Measurements from ENCODE around the gene NXPH2.

DNA sequence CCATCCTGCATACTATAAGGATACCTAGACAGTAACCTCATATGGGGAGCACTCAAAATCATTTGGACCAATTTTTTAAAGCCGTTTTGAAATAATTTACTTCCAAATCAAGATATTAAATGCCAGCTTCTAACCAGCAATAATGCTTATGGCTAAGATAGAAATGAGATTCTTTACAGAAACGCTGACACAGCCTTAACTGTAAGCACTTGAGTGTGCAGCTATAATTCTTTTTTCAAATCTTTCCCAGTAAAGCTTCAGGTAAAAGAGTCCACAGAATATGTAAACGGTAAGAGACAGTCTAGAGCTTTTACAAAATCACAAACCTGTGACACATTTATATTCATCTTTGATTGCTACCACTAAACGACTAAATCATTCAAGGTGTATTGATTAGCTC lies 4.5 kb downstream of the NXPH2 start:
- TF ChIP-seq, protein P1, sequence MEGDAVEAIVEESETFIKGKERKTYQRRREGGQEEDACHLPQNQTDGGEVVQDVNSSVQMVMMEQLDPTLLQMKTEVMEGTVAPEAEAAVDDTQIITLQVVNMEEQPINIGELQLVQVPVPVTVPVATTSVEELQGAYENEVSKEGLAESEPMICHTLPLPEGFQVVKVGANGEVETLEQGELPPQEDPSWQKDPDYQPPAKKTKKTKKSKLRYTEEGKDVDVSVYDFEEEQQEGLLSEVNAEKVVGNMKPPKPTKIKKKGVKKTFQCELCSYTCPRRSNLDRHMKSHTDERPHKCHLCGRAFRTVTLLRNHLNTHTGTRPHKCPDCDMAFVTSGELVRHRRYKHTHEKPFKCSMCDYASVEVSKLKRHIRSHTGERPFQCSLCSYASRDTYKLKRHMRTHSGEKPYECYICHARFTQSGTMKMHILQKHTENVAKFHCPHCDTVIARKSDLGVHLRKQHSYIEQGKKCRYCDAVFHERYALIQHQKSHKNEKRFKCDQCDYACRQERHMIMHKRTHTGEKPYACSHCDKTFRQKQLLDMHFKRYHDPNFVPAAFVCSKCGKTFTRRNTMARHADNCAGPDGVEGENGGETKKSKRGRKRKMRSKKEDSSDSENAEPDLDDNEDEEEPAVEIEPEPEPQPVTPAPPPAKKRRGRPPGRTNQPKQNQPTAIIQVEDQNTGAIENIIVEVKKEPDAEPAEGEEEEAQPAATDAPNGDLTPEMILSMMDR (IDR thresholded peaks at IDR 0.05; ENCODE audit: extremely low read depth in 1 of 2, insufficient read depth in 1 of 2, low read depth in 1 of 2, low read length in 2 of 2), result no peak
- TF ChIP-seq POLR2A (IDR thresholded peaks at IDR 0.05; ENCODE audit: low read depth, low read length), result no peak
- TF ChIP-seq POLR2AphosphoS5 (IDR thresholded peaks at IDR 0.05; ENCODE audit: insufficient read depth, low read depth, low read length), result no peak

Data from endothelial cell of umbilical vein (primary cell).